ENCODE data around the gene DUSP7.
A peak's percentile ranks its signal among the peaks of the same experiment; 100 is the strongest.

DNA sequence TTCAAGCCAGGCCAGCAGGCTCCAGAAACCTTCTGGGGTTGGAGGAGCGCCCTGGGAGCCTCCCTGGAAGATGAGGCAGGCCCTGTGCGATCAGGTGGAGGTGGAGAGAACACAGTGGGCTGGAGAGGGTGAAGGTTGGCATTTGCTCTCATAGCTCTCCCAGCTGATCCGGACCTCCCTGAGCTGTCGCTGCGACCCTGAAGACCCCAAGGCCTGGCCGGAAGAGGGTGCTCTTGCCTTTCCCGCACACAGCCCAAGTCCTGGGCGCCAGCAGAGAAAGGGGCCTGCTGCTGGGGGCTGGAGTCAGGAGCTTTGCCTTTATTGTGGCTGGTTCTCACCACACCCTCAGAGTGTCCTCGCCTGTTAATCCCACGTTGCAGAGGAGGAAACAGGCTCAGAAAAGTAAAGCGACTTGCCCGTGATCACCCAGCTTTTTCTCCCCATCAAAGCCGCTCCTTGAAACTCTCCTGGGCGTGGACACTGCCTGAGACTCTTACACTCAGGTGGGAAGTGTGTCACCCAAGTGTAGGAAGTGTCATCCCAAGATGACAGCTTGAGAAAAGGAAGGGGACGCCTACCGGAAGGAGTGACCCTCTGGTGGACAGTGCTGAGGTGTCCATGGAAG lies 52.1 kb downstream of the DUSP7 start:
- TF ChIP-seq POLR2A (IDR thresholded peaks at IDR 0.05) (no peak), EP300 (IDR thresholded peaks at IDR 0.05) (no peak)
- TF ChIP-seq, protein P1, sequence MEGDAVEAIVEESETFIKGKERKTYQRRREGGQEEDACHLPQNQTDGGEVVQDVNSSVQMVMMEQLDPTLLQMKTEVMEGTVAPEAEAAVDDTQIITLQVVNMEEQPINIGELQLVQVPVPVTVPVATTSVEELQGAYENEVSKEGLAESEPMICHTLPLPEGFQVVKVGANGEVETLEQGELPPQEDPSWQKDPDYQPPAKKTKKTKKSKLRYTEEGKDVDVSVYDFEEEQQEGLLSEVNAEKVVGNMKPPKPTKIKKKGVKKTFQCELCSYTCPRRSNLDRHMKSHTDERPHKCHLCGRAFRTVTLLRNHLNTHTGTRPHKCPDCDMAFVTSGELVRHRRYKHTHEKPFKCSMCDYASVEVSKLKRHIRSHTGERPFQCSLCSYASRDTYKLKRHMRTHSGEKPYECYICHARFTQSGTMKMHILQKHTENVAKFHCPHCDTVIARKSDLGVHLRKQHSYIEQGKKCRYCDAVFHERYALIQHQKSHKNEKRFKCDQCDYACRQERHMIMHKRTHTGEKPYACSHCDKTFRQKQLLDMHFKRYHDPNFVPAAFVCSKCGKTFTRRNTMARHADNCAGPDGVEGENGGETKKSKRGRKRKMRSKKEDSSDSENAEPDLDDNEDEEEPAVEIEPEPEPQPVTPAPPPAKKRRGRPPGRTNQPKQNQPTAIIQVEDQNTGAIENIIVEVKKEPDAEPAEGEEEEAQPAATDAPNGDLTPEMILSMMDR (IDR thresholded peaks at IDR 0.05), result peak; percentile 27 to 60 (median 50)
